ENCODE data around the gene COQ2.

Gene COQ2

GRCh38 chr4:83224502-83225197 lies 59.9 kb downstream of the COQ2 start:
- H3K4me1 ChIP-seq (ENCODE audit: insufficient read depth, low read length): peaks cover under 1% of the 10 kb centered on the region; the same call in 1 of the 2 replicates
- H3K9me3 ChIP-seq (ENCODE audit: control insufficient read depth, insufficient read depth, low read length): no peaks in the 10 kb centered on the region
- H3K9ac ChIP-seq (ENCODE audit: low read depth, low read length): no peak overlapping the region
- no peaks in the 10 kb centered on the region for H3K36me3 ChIP-seq (ENCODE audit: insufficient read depth, low read length)

- Histone ChIP-seq H3K4me1 (ENCODE audit: insufficient read depth, low read length) (peaks cover 5% of the 10 kb centered on the region; the same call in 1 of the 2 replicates), H3K9ac (ENCODE audit: low read depth, low read length) (no peak overlapping the region), H3K36me3 (ENCODE audit: insufficient read depth, low read length) (no peaks in the 10 kb centered on the region), H3K9me3 (ENCODE audit: control insufficient read depth, insufficient read depth, low read length) (no peaks in the 10 kb centered on the region)
Observed at GRCh38 chr4:83223781-83224180, 60.8 kb downstream of the COQ2 start.

GRCh38 chr4:83221897-83222441 lies 62.6 kb downstream of the COQ2 start:
- no peak overlapping the region for H3K9ac ChIP-seq (ENCODE audit: low read depth, low read length)
- H3K4me1 ChIP-seq (ENCODE audit: insufficient read depth, low read length): peaks cover 5% of the 10 kb centered on the region; the same call in 1 of the 2 replicates
- H3K36me3 ChIP-seq (ENCODE audit: insufficient read depth, low read length): no peaks in the 10 kb centered on the region
- no peaks in the 10 kb centered on the region for H3K9me3 ChIP-seq (ENCODE audit: control insufficient read depth, insufficient read depth, low read length)

- H3K4me1 ChIP-seq (ENCODE audit: insufficient read depth, low read length): peaks cover 5% of the 10 kb centered on the region; the same call in 1 of the 2 replicates
- 0 out of 2 replicates have a peak, but pooled peaks cover 2% of the 10 kb centered on the region for H3K9me3 ChIP-seq (ENCODE audit: control insufficient read depth, insufficient read depth, low read length)
- no peak overlapping the region for H3K9ac ChIP-seq (ENCODE audit: low read depth, low read length)
- no peaks in the 10 kb centered on the region for H3K36me3 ChIP-seq (ENCODE audit: insufficient read depth, low read length)
Observed at GRCh38 chr4:83219344-83220331, 65.0 kb downstream of the COQ2 start.

GRCh38 chr4:83217721-83218522 lies 66.7 kb downstream of the COQ2 start:
- Histone ChIP-seq H3K9me3 (ENCODE audit: control insufficient read depth, insufficient read depth, low read length) (0 out of 2 replicates have a peak, but pooled peaks cover 5% of the 10 kb centered on the region), H3K4me1 (ENCODE audit: insufficient read depth, low read length) (peaks cover 5% of the 10 kb centered on the region; the same call in 1 of the 2 replicates), H3K36me3 (ENCODE audit: insufficient read depth, low read length) (no peaks in the 10 kb centered on the region), H3K9ac (ENCODE audit: low read depth, low read length) (no peak overlapping the region)

- Histone ChIP-seq H3K9me3 (ENCODE audit: control insufficient read depth, insufficient read depth, low read length) (0 out of 2 replicates have a peak, but pooled peaks cover 5% of the 10 kb centered on the region), H3K9ac (ENCODE audit: low read depth, low read length) (no peak overlapping the region), H3K4me1 (ENCODE audit: insufficient read depth, low read length) (peaks cover 5% of the 10 kb centered on the region; the same call in 1 of the 2 replicates), H3K36me3 (ENCODE audit: insufficient read depth, low read length) (no peaks in the 10 kb centered on the region)
Observed at GRCh38 chr4:83216959-83217683, 67.5 kb downstream of the COQ2 start.

GRCh38 chr4:83214079-83214478 lies 70.5 kb downstream of the COQ2 start:
- Histone ChIP-seq H3K9me3 (ENCODE audit: control insufficient read depth, insufficient read depth, low read length) (0 out of 2 replicates have a peak, but pooled peaks cover 11% of the 10 kb centered on the region), H3K4me1 (ENCODE audit: insufficient read depth, low read length) (no peaks in the 10 kb centered on the region), H3K9ac (ENCODE audit: low read depth, low read length) (no peak overlapping the region), H3K36me3 (ENCODE audit: insufficient read depth, low read length) (no peaks in the 10 kb centered on the region)

Measured in ES-I3 (cell line).